Testis (tissue), 3 donors: ENCODE results near the gene SPATA2. TPM values are rescaled to one million over a fixed set of nuclear protein-coding genes. Genes with fewer than 3 reads are reported as not detected.
A peak's percentile ranks its signal among the peaks of the same experiment; 100 is the strongest.

Source experiments
- DNase-seq: peaks from one replicate; pipeline ENCODE4 v3.0.0-alpha.2; 2019
- H3K27ac ChIP-seq, 2 donors: fragments of 200-600 bp; sonication (generic); one replicate each; pipeline ENCODE4 v1.5.1; 2019
- H3K27me3 ChIP-seq: fragments of 200-600 bp; sonication (generic); one replicate; pipeline ENCODE4 v1.5.1; 2019
- H3K36me3 ChIP-seq: fragments of 200-600 bp; sonication (generic); one replicate; pipeline ENCODE4 v1.5.1; 2017; ENCODE audit warnings: low read depth; ENCODE audit errors: missing control alignments
- H3K4me1 ChIP-seq: fragments of 200-600 bp; sonication (generic); one replicate; pipeline ENCODE4 v1.5.1; 2019
- H3K4me3 ChIP-seq, 2 donors: fragments of 200-600 bp; sonication (generic); one replicate each; pipeline ENCODE4 v1.5.1; 2017 to 2019
- H3K9me3 ChIP-seq: fragments of 200-600 bp; sonication (generic); one replicate; pipeline ENCODE4 v1.5.1; 2017
- CTCF ChIP-seq, 3 experiments: fragments of 450-650 bp in 2 of 3; fragments of 200-600 bp in 1 of 3; sonication (generic) in 1 of 3; IDR thresholded peaks; one replicate each; pipeline ENCODE4 v1.5.1; 2016 to 2019; ENCODE audit warnings: antibody characterized with exemption in 3 of 3, mild to moderate bottlenecking in 2 of 3, moderate library complexity in 1 of 3
- POLR2A ChIP-seq: fragments of 450-650 bp; IDR thresholded peaks from one replicate; pipeline ENCODE4 v1.6.1; 2017; ENCODE audit warnings: antibody characterized with exemption, mild to moderate bottlenecking, moderate library complexity
- WGBS, 2 donors: methylation state at CpG; one replicate each; pipeline ENCODE4 v1.1.5; 2018; 5-methylcytosine and 5-hydroxymethylcytosine counted together
- intact Hi-C: fragments of 100-400 bp; cut with DNase I; formaldehyde crosslinking; loops from one replicate; pipeline ENCODE4 v1.15.1; 2023; ENCODE audit warnings: low total_unique reads
- polyA plus RNA-seq: library from polyadenylated mRNA; stranded (reverse); fragments of 350-450 nt; fragmentation: Illumina TruSeq; extraction: RNeasy Lipid Tissue Mini Kit (QIAGEN cat#74804); gene quantifications from one replicate; pipeline ENCODE4 v1.2.3, GENCODE V29; 2014; ENCODE audit warnings: low read depth, low replicate concordance; ENCODE audit not compliant: insufficient read depth
- total RNA-seq, 2 donors: library from RNA; depleted of rRNA; stranded (reverse); fragments of >200 nt; gene quantifications; one replicate each; pipeline ENCODE4 v1.2.3, GENCODE V29; 2016

SPATA2 gene
- total and polyA plus RNA-seq, 3 donors from 2014 or later: 21.9 to 30.7 (median 26.0) TPM

- Histone ChIP-seq H3K36me3 (no peaks in the 10 kb centered on the region), H3K27me3 (no peaks in the 10 kb centered on the region), H3K4me1 (no peaks in the 10 kb centered on the region), H3K4me3 (no peak overlapping the region), H3K9me3 (no peaks in the 10 kb centered on the region), H3K27ac (no peak overlapping the region)
- WGBS, 2 donors: 42 to 52% methylated on average over 4 of the region's 4 CpGs
- no peak for DNase-seq
- intact Hi-C loops: no loop called here
- TF ChIP-seq POLR2A: no peak
- TF ChIP-seq CTCF (IDR thresholded peaks at IDR 0.05): no peak
Observed at GRCh38 chr20:49929142-49929494, 13.8 kb upstream of the SPATA2 start.

DNA sequence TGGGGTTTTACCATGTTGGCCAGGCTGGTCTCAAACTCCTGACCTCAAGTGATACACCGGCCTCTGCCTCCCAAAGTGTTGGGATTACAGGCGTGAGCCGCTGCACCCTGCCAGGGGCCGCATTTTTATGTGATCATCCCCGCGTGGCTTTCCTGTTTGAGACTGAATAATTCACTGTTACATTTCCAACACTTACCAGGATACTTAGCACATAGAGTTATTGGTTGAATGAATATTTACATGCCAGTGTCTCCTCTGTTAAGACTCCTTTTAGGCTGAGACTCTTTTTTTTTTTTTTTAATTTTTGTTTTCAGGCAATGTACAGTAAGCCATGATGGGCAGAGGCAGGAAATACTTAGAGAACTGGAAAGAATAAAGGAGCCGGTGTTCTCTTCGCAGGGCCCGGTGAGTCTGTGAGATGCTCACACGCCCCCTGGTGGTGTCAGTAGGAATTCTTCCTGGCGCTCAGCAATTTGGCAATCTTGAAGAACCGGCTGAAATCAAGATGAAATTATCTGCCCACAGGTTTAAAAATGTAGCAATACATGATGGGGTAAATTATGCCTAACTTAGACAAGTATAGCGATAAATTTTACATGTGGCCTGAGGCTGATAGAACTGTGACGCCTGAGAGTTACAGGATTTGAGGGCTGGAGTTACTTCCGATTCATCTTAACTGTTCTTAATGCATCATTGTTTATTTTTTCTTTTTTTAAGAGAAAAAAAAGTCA is 13.2 kb upstream of the SPATA2 start:
- H3K9me3 ChIP-seq: no peaks in the 10 kb centered on the region
- no peaks in the 10 kb centered on the region for H3K4me1 ChIP-seq
- no peaks in the 10 kb centered on the region for H3K36me3 ChIP-seq
- H3K27me3 ChIP-seq: no peaks in the 10 kb centered on the region
- intact Hi-C loops: no loop called here
- H3K4me3 ChIP-seq: no peak overlapping the region
- 19 to 24% methylated on average over 15 of the region's 15 CpGs for WGBS, 2 donors
- DNase-seq: peak; percentile 93
- TF ChIP-seq CTCF (IDR thresholded peaks at IDR 0.05) (peak; percentile 89 to 95 (median 93)), POLR2A (no peak)
- H3K27ac ChIP-seq: no peak overlapping the region

DNA sequence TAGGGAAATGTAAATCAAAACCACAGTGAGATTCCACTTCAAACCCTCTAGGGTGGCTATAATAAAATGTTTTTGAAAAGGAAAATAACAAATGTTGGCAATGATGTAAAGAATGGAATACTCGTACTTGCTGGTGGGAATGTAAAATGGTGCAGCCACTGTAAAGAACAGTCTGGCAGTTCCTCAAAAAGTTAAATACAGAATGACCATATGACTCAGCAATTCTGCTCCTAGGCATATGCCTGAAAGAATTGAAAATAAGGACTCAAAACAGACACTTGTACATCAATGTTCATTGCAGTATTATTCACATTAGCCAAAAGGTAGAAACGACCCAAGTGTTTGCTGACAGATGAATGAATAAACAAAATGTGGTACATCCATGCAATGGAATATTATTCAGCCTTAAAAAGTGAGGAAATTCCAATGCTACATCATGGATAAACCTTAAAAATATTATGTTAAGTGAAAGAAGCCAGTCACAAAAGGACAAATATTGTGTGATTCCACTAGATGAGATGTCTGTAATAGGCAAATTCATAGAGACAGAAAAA is 10.6 kb upstream of the SPATA2 start:
- no peak overlapping the region for H3K4me3 ChIP-seq
- H3K4me1 ChIP-seq: no peaks in the 10 kb centered on the region
- intact Hi-C loops: no loop called here
- no peak for DNase-seq
- H3K27ac ChIP-seq: no peak overlapping the region
- no peaks in the 10 kb centered on the region for H3K36me3 ChIP-seq
- WGBS, 2 donors: 77 to 83% methylated on average over 2 of the region's 2 CpGs
- H3K9me3 ChIP-seq: no peaks in the 10 kb centered on the region
- no peak for TF ChIP-seq CTCF (IDR thresholded peaks at IDR 0.05)
- no peaks in the 10 kb centered on the region for H3K27me3 ChIP-seq

DNA sequence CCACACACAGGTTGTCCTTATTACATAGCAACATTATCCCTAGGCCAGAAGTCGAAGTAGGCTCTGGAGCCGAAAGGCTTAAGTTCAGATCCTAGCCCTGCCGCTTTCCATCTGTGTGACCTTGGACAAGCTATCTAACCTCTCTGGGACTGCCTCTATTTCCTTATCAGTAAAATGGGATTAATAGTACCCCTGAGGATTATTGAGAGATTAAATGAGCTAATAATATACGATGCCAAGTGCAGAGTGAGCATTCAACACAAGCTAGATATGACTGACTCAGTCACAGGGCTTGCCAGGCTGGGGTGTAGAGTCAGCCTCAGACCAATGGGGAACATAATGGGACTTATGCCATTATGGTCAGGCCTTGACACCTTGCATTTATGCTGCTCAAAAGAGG is 8.9 kb upstream of the SPATA2 start:
- intact Hi-C loops: no loop called here
- Histone ChIP-seq H3K4me3 (no peak overlapping the region), H3K9me3 (no peaks in the 10 kb centered on the region), H3K27me3 (no peaks in the 10 kb centered on the region), H3K4me1 (no peaks in the 10 kb centered on the region), H3K36me3 (no peaks in the 10 kb centered on the region), H3K27ac (no peak overlapping the region)
- TF ChIP-seq POLR2A (no peak), CTCF (IDR thresholded peaks at IDR 0.05) (no peak)
- DNase-seq: no peak
- 58 to 76% methylated on average over 4 of the region's 4 CpGs for WGBS, 2 donors

DNA sequence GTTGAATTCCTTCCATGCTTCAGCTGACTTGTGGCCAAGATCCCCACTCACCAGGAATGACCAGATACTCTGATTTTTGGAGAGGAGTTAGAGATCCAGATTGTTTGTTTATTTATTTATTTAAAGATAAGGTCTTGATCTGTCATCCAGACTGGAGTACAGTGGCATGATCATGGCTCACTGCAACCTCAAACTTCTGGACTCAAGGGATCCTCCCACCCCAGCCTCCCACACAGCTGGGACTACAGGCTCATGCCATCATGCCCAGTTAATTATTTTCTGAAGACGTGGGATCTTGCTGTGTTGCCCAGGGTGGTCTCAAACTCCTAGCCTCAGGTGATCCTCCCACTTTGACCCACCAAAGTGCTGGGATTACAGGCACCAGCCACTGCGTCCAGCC is 4.1 kb upstream of the SPATA2 start:
- H3K27ac ChIP-seq: no peak overlapping the region
- H3K4me1 ChIP-seq: peaks cover 12% of the 10 kb centered on the region
- intact Hi-C loops: no loop called here
- DNase-seq: no peak
- H3K4me3 ChIP-seq: no peak overlapping the region
- no peaks in the 10 kb centered on the region for H3K9me3 ChIP-seq
- no peak for TF ChIP-seq POLR2A
- no peaks in the 10 kb centered on the region for H3K36me3 ChIP-seq
- 87 to 88% methylated on average over 2 of the region's 2 CpGs for WGBS, 2 donors
- no peaks in the 10 kb centered on the region for H3K27me3 ChIP-seq
